ENCODE measurements around the gene PARP15.

The PARP15 gene

GRCh38 chr3:122572940-122573412 is 4.5 kb upstream of the PARP15 start:
- DNase-seq (ENCODE audit: low read depth): no peak

- no peak for DNase-seq (ENCODE audit: low read depth)
These were observed 1.1 kb upstream of the PARP15 start for GRCh38 chr3:122576174-122576940.

- no peak for DNase-seq (ENCODE audit: low read depth)
These were observed 755 bp downstream of the PARP15 start for GRCh38 chr3:122578069-122578740.

GRCh38 chr3:122580470-122580869 is 3.0 kb downstream of the PARP15 start:
- no peak for DNase-seq (ENCODE audit: low read depth)

GRCh38 chr3:122581622-122582021 is 4.2 kb downstream of the PARP15 start:
- DNase-seq (ENCODE audit: low read depth): no peak

- DNase-seq (ENCODE audit: low read depth): no peak
These were observed 4.9 kb downstream of the PARP15 start for GRCh38 chr3:122582390-122582789.

- DNase-seq (ENCODE audit: low read depth): no peak
These were observed 8.6 kb downstream of the PARP15 start for GRCh38 chr3:122586098-122586497.

GRCh38 chr3:122586773-122587485 is 9.5 kb downstream of the PARP15 start:
- DNase-seq (ENCODE audit: low read depth): no peak

GRCh38 chr3:122587572-122587971 is 10.1 kb downstream of the PARP15 start:
- no peak for DNase-seq (ENCODE audit: low read depth)

- DNase-seq (ENCODE audit: low read depth): no peak
These were observed 11.8 kb downstream of the PARP15 start for GRCh38 chr3:122589297-122589696.

GRCh38 chr3:122590610-122591009 is 13.2 kb downstream of the PARP15 start:
- DNase-seq (ENCODE audit: low read depth): no peak

- no peak for DNase-seq (ENCODE audit: low read depth)
These were observed 16.6 kb downstream of the PARP15 start for GRCh38 chr3:122594025-122594424.

- no peak for DNase-seq (ENCODE audit: low read depth)
These were observed 20.7 kb downstream of the PARP15 start for GRCh38 chr3:122598151-122598550.

- DNase-seq (ENCODE audit: low read depth): no peak
These were observed 21.1 kb downstream of the PARP15 start for GRCh38 chr3:122598556-122598955.

- no peak for DNase-seq (ENCODE audit: low read depth)
These were observed 24.7 kb downstream of the PARP15 start for GRCh38 chr3:122602011-122602710.

- DNase-seq (ENCODE audit: low read depth): no peak
These were observed 25.6 kb downstream of the PARP15 start for GRCh38 chr3:122603056-122603455.

GRCh38 chr3:122606330-122606729 is 28.9 kb downstream of the PARP15 start:
- DNase-seq (ENCODE audit: low read depth): no peak

- DNase-seq (ENCODE audit: low read depth): no peak
These were observed 31.5 kb downstream of the PARP15 start for GRCh38 chr3:122608916-122609315.

- DNase-seq (ENCODE audit: low read depth): no peak
These were observed 32.5 kb downstream of the PARP15 start for GRCh38 chr3:122609798-122610559.

GRCh38 chr3:122612696-122613095 is 35.2 kb downstream of the PARP15 start:
- DNase-seq (ENCODE audit: low read depth): no peak

- DNase-seq (ENCODE audit: low read depth): no peak
These were observed 37.9 kb downstream of the PARP15 start for GRCh38 chr3:122615303-122615702.
